GM21737 (cell line): ENCODE results near the gene KCTD16.

Experiments
- ATAC-seq: cut with Tn5 transposase; IDR thresholded peaks from one replicate; pipeline ENCODE4 v1.9.1; 2021; ENCODE audit warnings: mild to moderate bottlenecking, moderate library complexity; ENCODE audit not compliant: unreplicated experiment

KCTD16 gene

DNA sequence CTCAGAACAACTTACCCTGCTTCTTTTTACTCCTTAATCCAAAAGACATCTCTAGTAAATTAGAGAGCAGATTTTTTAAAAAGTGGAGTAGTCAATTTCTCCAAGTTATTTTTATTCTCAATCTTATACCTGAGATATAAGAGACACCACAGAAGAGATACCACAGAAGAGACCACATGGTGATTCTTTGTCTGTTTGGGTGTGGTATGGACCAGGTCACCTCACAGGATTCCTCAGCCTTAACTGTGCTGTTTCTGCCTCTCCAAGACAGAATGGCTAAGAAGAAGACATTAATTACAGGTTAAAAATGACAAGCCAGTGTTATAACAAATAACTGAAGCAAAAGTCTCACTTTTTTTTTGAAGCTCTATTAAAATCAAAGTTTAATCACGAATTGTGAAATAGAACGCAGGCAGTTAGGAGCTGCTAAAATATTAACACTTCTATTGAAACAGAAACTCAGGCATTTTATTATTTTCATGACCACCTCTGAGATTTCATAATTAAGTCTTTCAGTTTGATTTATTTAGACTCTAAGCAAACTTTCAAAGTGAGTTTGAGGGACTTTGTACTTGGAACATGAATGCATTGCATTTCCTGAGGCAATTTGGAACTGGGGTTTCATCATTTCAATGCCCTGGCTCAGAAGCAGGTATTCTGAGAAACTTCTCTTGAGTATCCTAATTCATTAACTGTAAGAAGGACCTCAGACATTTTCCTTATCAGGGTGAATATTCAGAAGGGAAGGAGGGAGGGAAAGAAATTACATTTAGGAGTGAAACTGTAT, 280.7 kb downstream of the KCTD16 start:
- ATAC-seq: no peak

DNA sequence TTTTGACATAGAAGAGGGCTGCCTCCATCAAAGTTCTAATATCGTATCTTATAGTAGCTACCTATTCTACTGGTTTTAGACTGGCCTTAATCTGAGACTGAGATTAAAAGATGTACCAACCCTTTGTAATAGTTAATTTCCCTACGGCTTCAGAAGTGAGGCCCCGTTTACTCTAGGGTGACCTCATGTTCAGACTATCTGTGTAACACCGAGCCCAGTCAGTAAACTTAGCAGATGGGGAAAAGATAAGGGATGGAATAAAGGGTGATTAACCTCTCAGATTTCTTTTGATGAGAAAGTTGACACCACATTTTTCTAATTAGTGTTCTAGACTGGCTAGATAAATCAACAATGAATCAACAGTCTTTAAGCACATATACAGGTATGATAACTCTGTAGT, 283.1 kb downstream of the KCTD16 start:
- no peak for ATAC-seq

DNA sequence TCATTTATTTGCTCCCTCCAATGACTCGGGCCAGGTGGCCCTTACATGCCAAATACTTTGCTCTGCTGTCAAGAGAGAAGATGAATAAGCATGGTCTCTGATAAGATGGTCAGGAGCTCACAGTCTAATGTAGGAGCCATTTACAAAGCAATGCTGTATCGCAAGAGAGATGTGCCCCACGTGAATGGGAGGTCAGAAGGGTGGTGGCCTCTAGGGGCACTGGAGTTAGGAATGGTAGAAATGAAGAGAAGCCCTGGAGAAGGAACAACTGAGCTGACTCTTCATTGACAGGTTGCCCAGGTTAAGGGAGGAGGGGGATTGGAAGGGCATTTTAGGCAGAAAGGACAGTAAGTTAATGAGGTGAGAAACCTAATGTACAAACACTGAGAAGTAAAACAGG, 286.5 kb downstream of the KCTD16 start:
- no peak for ATAC-seq

DNA sequence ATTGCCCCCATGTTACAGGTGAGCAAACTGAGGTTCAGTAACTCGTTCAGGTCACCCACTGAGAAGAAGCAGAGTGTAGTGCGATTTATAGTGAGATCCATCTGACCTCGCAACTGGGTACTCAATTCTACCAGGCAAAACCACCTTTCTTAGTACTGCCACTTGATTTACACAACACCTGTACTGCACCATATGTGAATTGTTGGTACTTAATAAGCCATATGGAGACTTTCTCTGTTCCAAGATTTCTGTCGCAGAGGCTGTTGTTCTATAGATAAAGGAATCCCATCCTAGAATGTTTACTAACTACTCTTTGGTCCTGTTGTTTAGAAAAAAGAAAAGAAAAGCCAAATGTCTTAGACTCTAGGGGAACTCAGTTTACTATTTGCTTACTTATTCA, 287.5 kb downstream of the KCTD16 start:
- ATAC-seq: no peak

DNA sequence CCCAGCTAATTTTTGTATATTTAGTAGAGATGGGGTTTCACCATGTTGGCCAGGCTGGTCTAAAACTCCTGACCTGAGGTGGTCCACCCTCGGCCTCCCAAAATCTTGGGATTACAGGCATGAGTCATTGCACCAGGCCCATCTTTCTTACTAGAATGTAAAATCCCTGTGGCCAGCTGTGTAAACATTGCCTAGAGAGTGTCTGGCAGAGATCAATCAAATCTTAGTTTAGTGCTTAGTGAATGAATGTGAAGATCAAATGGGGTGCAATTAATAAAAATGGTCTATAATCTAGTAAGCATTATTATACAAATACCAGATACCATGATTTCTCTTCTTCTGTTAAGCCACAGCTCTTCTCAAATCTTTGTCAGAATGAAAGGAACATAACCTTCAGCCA, 289.9 kb downstream of the KCTD16 start:
- no peak for ATAC-seq

DNA sequence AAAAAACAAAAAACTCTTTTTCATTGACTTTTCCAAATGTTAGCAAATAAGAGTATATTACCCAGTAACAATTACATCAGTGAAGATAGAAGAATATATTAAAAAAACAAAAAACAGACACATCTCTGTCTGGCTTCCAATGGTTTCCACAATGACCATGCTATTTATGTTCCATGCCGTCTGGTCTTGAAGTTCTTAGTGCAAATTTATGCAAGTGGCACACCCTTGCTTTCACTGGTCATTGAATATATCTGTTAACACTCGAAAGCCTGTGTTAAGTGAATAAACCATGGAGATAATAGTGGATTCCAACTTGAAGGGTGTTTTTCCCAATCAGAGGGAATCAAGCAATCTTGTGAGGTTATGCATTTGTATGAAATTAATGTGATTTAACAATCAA, 291.9 kb downstream of the KCTD16 start:
- no peak for ATAC-seq

DNA sequence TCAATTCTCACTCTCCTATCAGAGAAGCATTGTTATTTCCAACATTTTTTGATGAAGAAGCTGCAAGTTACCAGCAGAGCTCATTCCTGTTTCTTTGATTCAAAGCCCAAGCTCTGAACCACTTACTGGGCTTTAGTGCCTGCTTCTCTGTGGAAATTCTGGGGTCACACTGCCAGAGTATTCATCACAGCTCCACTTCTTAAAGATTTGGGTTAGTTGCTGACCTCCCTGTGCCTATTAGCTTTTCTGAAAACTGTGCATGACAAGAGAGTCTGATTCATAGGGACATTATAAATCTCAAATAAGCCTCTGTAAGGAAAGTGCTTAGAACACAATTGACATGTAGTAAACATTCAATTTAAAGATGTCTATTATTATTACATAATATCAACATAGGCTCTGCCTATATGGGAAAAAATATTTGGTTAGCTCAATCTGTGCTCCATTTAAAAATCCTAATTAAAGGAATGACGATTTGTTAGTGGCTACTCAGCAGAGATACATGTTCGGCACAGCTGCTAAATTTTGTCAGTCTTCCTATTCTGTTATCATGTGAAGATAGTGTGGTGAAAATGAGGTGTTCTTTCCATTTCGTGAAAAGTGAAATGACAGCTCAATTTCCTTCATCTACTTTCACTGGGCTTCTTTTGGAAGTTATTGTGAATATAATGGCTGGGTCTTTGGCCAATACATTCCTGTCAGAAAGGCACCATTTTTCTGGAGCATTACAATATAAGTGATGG, 293.0 kb downstream of the KCTD16 start:
- ATAC-seq: no peak

DNA sequence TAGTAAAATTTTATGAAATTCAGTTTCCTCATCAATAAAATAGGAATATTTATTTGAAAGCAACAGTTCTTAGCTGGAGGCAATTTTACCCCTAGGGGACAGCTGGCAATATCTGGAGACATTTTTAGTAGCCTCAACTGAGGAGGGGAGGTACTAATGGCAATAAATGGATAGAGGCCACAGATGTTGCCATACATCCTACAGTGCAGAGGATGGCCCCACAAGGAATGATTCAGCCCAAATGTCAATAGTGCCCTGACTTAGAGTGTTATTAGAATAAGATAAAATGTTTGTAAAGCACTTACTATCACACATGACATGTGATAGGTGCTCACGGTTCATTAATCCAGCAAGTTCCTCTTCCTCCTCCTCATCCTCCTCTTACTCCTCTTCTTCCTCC, 293.6 kb downstream of the KCTD16 start:
- ATAC-seq: no peak

DNA sequence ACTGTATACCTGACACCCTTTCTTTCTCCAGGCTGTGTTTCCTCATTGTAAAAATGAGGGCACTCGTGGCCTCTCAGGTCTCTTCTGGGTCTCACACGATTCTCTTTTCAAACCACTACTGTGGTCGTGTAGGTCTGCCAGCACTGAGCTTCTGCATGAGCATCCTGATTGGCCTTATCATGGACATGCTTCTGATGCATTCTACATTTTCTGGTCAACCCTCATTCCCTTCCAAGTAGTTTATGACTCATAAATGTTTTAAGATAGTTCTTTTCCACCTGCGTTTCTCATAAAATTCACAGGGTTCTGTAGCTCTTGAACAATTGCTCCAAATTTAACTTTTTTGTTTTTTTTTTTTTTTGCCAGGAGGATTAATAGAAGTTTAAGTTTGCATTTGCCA, 294.8 kb downstream of the KCTD16 start:
- no peak for ATAC-seq

DNA sequence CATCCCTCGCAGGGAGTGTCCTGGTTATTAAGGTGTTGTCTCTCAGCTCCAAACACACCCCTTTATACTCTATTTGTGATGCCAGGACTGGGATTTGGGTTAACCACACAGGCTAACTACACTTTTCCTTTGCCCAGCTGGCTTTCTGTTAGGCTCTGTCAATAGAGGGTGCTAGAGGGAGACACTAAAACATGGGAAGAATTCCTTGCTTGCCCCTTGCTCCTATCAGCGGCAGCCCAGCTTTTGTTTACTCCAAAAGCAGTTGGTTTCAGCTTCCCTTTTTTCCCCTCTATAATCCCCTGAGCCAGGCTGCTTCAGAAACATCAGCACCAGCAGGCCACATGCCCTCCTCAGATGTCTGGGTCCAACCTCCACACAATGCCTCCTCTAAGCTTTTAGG, 297.1 kb downstream of the KCTD16 start:
- no peak for ATAC-seq

DNA sequence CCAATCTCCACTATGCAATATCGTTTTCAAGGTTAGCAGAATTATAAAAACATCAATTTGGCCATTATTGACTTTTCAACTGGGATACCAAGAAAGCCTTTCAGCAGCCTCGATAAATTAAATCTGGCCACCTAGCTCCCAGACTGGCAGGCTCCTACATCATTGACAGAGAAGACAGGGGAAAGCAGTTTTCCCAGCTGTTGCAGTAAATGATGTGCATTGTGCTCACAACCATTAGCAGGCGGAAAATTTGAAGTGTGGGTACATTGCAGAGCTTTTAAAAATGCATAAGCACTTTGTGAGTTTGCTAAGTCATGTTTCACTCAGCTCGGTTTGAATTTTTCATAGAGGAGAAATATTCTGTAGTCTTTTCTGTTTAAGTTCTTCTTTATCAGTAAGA, 297.9 kb downstream of the KCTD16 start:
- no peak for ATAC-seq

DNA sequence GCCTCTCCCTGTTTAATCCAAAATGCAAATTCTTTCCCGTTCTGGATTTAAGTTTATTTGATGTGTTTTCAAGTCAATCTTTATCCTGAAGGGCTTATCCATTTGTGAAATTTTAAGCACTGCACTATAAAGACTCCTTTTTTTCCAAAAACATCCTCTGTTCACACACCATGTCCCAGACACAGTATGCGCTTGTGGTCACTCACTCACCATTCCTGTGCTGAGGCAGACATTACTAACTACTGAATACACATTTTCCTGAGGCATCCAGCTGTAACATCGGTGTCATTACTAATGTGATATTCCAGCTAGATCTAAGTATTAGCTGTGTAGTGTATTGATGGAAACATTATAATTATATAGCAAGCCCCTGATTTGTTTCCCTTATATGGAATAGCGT, 298.4 kb downstream of the KCTD16 start:
- no peak for ATAC-seq

DNA sequence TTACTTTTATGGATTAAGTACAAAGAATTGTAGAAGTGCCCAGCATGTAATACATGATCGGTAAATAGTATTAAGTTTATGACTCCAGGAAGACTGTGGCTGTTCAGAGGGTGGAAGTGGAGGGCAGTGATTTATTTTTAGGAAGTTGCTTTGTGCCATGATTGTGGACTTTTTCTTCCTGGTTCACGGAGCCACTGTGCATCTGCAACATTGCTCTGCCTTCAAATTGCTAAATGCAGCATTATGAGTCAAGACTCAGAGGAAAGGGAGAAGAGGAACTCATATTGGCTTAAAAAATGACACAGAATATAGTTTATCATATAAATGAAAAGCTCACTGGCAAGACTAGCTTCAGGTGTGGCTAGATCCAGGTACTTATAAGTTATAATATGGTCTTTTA, 301.5 kb downstream of the KCTD16 start:
- no peak for ATAC-seq

DNA sequence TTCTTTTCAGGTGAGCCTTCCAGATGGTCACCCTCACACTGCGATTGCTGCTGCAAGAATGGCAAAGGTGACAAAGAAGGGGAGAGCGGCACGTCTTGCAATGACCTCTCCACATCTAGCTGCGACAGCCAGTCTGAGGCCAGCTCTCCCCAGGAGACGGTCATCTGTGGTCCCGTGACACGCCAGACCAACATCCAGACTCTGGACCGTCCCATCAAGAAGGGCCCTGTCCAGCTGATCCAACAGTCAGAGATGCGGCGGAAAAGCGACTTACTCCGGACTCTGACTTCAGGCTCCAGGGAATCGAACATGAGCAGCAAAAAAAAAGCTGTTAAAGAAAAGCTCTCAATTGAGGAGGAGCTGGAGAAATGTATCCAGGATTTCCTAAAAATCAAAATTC, 303.0 kb downstream of the KCTD16 start:
- ATAC-seq: no peak

DNA sequence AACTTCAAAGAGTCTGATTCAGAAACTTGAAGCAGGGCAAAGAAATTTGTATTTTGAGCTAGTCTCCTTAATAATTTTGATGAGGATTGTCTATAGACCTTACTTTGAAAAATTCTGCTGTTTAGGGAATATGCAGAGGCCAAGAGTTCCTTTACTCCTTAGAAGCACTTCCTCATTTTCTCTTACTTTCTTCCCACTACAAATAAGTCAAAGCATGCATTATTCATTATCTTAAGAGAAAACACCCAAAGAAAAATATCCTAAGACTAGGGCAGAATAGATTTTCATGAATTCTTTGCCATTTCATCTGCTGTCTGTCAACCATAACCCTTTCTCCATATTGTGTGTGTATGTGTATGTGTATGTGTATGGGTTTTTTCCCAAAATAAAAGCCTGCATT, 307.9 kb downstream of the KCTD16 start:
- ATAC-seq: no peak

DNA sequence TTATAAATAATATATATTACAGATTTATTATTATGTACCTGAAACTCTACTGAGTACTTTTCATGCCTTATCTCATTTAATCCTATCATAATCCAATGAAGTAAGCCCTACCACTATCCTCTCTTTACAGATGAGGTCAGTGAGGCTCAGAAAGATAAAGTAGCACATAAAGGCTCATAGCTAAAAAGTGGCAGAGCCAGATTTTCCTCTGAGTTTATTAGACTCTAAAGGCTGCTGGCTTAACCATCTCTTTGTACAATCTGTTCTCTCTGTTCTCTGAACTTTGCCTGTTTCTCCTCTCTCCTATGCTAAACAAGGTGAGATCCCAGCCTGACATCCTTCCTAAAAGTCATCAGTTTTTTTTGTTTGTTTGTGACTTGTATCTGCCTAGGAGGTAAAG, 311.2 kb downstream of the KCTD16 start:
- ATAC-seq: no peak

DNA sequence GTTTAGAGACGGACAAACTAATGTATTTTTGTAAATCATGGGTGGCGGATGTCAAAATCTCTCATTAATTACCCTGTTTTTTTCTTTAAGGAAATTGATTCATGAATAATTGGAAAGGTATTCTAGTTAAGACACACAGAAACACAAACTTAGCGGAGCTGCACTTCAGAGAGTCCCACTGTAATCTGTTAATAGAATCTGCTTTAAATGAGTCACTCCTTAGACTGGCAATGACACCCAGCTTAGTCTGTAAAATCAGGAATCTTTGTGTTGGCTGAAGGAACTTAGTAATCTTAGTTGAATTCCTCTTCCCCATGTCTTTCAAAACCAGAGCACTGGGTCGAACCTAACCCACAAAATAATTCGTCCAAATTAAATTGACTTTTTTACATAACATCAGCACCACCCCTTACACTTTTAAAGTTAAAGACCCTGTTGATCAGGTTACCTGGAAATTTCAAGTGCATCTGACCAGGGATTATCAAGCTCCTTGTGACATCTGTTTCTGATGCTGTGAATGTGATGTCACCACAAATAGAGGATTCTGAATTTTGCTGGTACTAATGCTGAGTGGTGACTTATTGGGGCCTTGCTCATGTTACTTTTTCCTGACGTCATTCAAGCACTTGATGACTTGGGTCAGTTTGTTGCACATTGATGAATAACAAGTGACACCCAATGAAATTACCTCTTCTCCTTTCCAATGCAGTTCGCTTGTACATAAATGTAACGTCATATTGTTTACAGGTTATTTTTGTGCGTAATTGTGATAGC, 313.6 kb downstream of the KCTD16 start:
- no peak for ATAC-seq

DNA sequence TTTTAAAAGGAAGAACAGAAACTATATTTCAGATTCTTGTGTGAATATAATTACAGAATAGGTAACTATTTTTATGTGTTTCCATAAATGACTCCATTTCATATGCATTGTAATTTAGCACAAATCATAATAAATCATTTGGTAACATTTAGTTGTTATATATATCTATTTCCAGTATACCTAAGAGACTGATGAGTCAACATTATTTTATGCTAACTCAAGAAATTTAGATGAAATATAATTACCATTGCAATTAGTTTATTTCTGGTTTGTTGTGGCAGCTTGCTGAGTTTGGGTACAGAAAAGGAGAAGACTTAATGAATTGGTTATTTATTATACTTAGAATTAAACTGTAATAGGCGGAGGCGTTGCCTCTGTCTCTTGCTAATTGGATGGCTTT, 314.9 kb downstream of the KCTD16 start:
- ATAC-seq: no peak

DNA sequence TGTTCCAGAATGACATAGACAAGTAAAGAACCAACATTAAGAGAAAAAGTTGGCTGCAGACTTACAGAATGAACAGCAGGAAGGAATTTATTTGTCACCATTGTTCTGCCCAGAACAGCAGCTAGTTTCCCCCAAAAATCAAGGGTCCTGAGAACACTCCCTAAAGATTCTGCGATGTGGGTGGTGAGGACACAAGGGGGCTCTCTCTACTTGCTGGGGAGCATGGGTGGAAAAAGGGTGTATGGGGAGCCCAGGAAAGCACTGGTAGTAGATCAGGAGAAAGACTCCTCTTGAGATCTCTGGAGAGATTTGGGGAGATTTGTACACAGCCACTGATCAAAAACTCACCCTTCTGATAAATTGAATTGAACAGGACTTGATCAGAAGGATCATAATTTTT, 316.5 kb downstream of the KCTD16 start:
- no peak for ATAC-seq

DNA sequence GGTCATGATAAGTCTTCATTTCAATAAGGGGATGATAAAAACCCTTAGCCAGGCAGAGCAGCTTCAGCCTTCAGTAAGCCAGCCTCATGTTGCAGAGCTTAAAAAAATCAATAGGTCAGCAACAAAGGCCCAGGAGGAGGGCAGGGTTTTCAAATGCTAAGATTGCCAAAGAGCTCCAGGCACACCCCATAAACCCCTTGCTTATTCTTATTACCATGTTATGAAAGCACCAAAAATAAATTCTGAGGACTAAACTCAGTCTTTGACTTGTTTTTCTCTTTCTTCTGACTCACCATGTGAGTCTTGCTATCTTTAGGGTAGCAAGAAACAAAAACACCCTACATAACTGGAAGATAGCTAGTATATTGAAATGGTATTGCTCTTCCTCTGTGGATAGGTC, 317.1 kb downstream of the KCTD16 start:
- no peak for ATAC-seq

DNA sequence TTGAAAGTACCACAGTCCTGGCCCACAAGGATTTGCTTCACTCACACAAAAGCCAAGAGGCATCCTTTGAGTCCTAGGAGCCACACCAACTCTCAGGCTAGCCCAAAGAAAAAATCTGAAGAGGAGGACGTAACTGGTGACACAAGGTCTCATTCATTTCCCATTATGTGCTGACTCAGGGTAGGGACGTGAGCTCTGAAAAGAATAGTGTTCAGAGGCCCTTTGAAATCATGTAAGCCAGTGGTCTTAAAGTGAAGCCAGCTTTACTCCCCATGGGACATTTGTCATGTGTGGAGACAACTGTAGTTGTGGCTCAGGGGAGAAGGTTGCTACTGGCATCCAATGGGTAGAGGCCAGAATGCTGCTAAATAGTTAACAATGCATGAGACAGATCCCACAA, 332.4 kb downstream of the KCTD16 start:
- ATAC-seq: no peak
